HCT116 (cell line): ENCODE results near the gene LHX5. TPM values are rescaled to one million over a fixed set of nuclear protein-coding genes. Genes with fewer than 3 reads are reported as not detected.

Source experiments
- ATAC-seq: fragments of 200-7000 bp; cut with Tn5 transposase; 2 replicates; pipeline ENCODE4 v1.9.1; 2020; ENCODE audit warnings: mild to moderate bottlenecking, moderate library complexity
- BruUV-seq: library from RNA; stranded (reverse); fragments of 400-500 nt; replicated peaks from 2 replicates; lab custom pipeline; 2021; lab: Mats Ljungman, UMichigan
- CTCF ChIA-PET: fragments of 300-600 bp; sonication (Branson Sonifier 250); formaldehyde crosslinking; loops from one replicate; lab custom pipeline; 2021; ENCODE audit warnings: antibody characterized with exemption; lab: Charles Lee
- POLR2A ChIA-PET: fragments of 300-600, 350-600 bp; sonication (Branson Sonifier 250); formaldehyde crosslinking; loops from one replicate; lab custom pipeline; 2021; ENCODE audit warnings: antibody characterized with exemption; lab: Charles Lee
- RAD21 ChIA-PET, 2 experiments: fragments of 300-600 bp; sonication (Branson Sonifier 250); formaldehyde crosslinking; loops; one replicate each; lab custom pipeline; 2023; ENCODE audit warnings: low total read pairs in 2 of 2; ENCODE audit not compliant: uncharacterized antibody in 2 of 2, unreplicated experiment in 2 of 2, low non-redundant PET in 1 of 2; lab: Charles Lee
- DNase-seq: peaks from one replicate; pipeline ENCODE4 v3.0.0-alpha.2; 2010; ENCODE audit warnings: low read depth, low spot score
- H2AFZ ChIP-seq: fragments of 200-600 bp; shearing (Covaris generic), sonication (generic); 2 replicates; pipeline ENCODE4 v1.6.1; 2017; ENCODE audit warnings: low read depth, mixed run types, mixed read lengths, antibody characterized with exemption, low read length; ENCODE audit not compliant: poor library complexity, severe bottlenecking
- H3K27ac ChIP-seq: 2 replicates; pipeline ENCODE4 v1.5.1; 2012; ENCODE audit warnings: low read depth, low read length
- H3K27me3 ChIP-seq: fragments of 200-600 bp; sonication (generic); 2 replicates; pipeline ENCODE4 v1.6.1; 2016; ENCODE audit warnings: mixed run types, low read length, mixed read lengths; ENCODE audit not compliant: insufficient read depth
- H3K36me3 ChIP-seq, 2 experiments: fragments of 200-500 bp in 1 of 2; fragments of 200-600 bp in 1 of 2; sonication (Bioruptor generic) in 1 of 2; sonication (generic) in 1 of 2; 2 replicates each; pipeline versions ENCODE4 v1.5.1 to v1.6.1; 2014 to 2016; ENCODE audit warnings: low read length in 2 of 2, inconsistent platforms in 1 of 2, mixed read lengths in 1 of 2, mixed run types in 1 of 2; ENCODE audit not compliant: insufficient read depth in 2 of 2, control insufficient read depth in 1 of 2
- H3K4me1 ChIP-seq, 2 experiments: fragments of 200-600 bp in 1 of 2; sonication (generic) in 1 of 2; 2 replicates each; pipeline versions ENCODE4 v1.5.1 to v1.6.1; 2012 to 2017; ENCODE audit warnings: low read length in 2 of 2, inconsistent platforms in 1 of 2, mild to moderate bottlenecking in 1 of 2, mixed read lengths in 1 of 2, mixed run types in 1 of 2, moderate library complexity in 1 of 2; ENCODE audit not compliant: insufficient read depth in 2 of 2, control insufficient read depth in 1 of 2
- H3K4me2 ChIP-seq: fragments of 200-600 bp; sonication (generic); 2 replicates; pipeline ENCODE4 v1.6.1; 2017; ENCODE audit warnings: mixed run types, low read length, mixed read lengths
- H3K4me3 ChIP-seq, 2 experiments: fragments of 200-600 bp in 1 of 2; sonication (generic) in 1 of 2; replicated peaks in 1 of 2; 2 replicates each; pipeline ENCODE4 v1.5.1; 2011 to 2016; ENCODE audit warnings: low read length in 2 of 2, control low read depth in 1 of 2, low read depth in 1 of 2, mild to moderate bottlenecking in 1 of 2, mixed read lengths in 1 of 2, mixed run types in 1 of 2
- H3K79me2 ChIP-seq: fragments of 200-600 bp; sonication (generic); 2 replicates; pipeline ENCODE4 v1.6.1; 2017; ENCODE audit warnings: mild to moderate bottlenecking, mixed run types, low read length, moderate library complexity, mixed read lengths; ENCODE audit not compliant: insufficient read depth
- H3K9ac ChIP-seq: fragments of 200-600 bp; sonication (generic); 2 replicates; pipeline ENCODE4 v1.6.1; 2016; ENCODE audit warnings: low read length, mixed read lengths
- H3K9me2 ChIP-seq: fragments of 200-600 bp; sonication (generic), shearing (Covaris generic); 2 replicates; pipeline ENCODE4 v1.6.1; 2017; ENCODE audit warnings: mixed run types, mild to moderate bottlenecking, moderate library complexity; ENCODE audit not compliant: insufficient read depth
- H3K9me3 ChIP-seq, 2 experiments: fragments of 200-500 bp in 1 of 2; fragments of 200-600 bp in 1 of 2; sonication (Bioruptor generic) in 1 of 2; sonication (generic) in 1 of 2; 2 replicates each; pipeline ENCODE4 v1.6.1; 2014 to 2017; ENCODE audit warnings: low read length in 2 of 2, mixed read lengths in 2 of 2, inconsistent platforms in 1 of 2, low read depth in 1 of 2, mild to moderate bottlenecking in 1 of 2, mixed run types in 1 of 2, moderate library complexity in 1 of 2; ENCODE audit not compliant: control insufficient read depth in 1 of 2, insufficient read depth in 1 of 2
- H4K20me1 ChIP-seq: fragments of 200-600 bp; sonication (generic), shearing (Covaris generic); 2 replicates; pipeline ENCODE4 v1.6.1; 2017; ENCODE audit warnings: mixed run types, mild to moderate bottlenecking, moderate library complexity; ENCODE audit not compliant: insufficient read depth
- CTCF ChIP-seq, 3 experiments: fragments of 200-600 bp in 1 of 3; sonication (generic) in 1 of 3; IDR thresholded peaks in 2 of 3; conservative IDR thresholded peaks in 1 of 3; 2 replicates each; pipeline ENCODE4 v1.5.1; 2012 to 2017; ENCODE audit warnings: low read depth in 2 of 3, low read length in 2 of 3, antibody characterized with exemption in 1 of 3, borderline replicate concordance in 1 of 3, control low read depth in 1 of 3, mild to moderate bottlenecking in 1 of 3, mixed read lengths in 1 of 3, mixed run types in 1 of 3, moderate library complexity in 1 of 3; ENCODE audit not compliant: insufficient read depth in 1 of 3
- ELF1 ChIP-seq: IDR thresholded peaks from 2 replicates; pipeline ENCODE4 v1.6.1; 2012; ENCODE audit warnings: low read depth, borderline replicate concordance
- EZH2 ChIP-seq: fragments of 200-600 bp; sonication (generic); IDR thresholded peaks from 2 replicates; pipeline ENCODE4 v1.6.1; 2017; ENCODE audit warnings: antibody characterized with exemption, mixed run types
- REST ChIP-seq: IDR thresholded peaks from 2 replicates; pipeline ENCODE4 v1.6.1; 2012; ENCODE audit warnings: low read depth
- TCF7L2 ChIP-seq: IDR thresholded peaks from 2 replicates; pipeline ENCODE4 v1.7.0; 2011; ENCODE audit warnings: borderline replicate concordance, inconsistent platforms; ENCODE audit not compliant: insufficient read depth, insufficient read length; ENCODE audit errors: extremely low read depth
- intact Hi-C: fragments of 100-400 bp; cut with micrococcal nuclease; formaldehyde crosslinking; loops from 2 replicates; pipeline ENCODE4 v1.10.0; 2022
- total RNA-seq: library from RNA; stranded (reverse); gene quantifications from one replicate; pipeline ENCODE4 v1.2.1, GENCODE V29; 2021; ENCODE audit not compliant: unreplicated experiment

Gene LHX5
- total RNA-seq, 1 experiment from 2014 or later = 2.4 TPM

GRCh38 chr12:113462998-113463745 is 8.5 kb downstream of the LHX5 start:
- intact Hi-C loops = loop anchor here (1.0 kb wide), 2 partner anchors 310 to 449 kb away; no protein-coding TSS in a partner anchor
- H4K20me1 ChIP-seq = no peaks in the 10 kb centered on the region
- no peaks in the 10 kb centered on the region for H3K9me2 ChIP-seq
- H3K27me3 ChIP-seq = peaks cover 12% of the 10 kb centered on the region; the same call in 1 of the 2 replicates
- no peak overlapping the region for H3K4me2 ChIP-seq
- no peak for ATAC-seq
- H2AFZ ChIP-seq = no peak overlapping the region
- H3K9ac ChIP-seq = no peak overlapping the region
- H3K4me1 ChIP-seq = peaks cover 3 to 14% of the 10 kb centered on the region in 2 experiments; a peak in 3 of 4 replicates
- no peaks in the 10 kb centered on the region for H3K36me3 ChIP-seq
- H3K9me3 ChIP-seq = no peaks in the 10 kb centered on the region
- no peak overlapping the region for H3K4me3 ChIP-seq
- TF ChIP-seq EZH2 (no peak), ELF1 (no peak), REST (no peak), TCF7L2 (no peak), CTCF (IDR thresholded peaks at IDR 0.05 in 2 of 3, conservative IDR thresholded peaks at IDR 0.05 in 1 of 3; ENCODE audit: borderline replicate concordance in 1 of 3, insufficient read depth in 1 of 3, low read depth in 2 of 3, low read length in 2 of 3) (no peak)
- TF ChIP-seq, all 23 proteins: peak for 0
- DNase-seq = no peak
- POLR2A ChIA-PET = no interaction called here
- no TSS peak for BruUV-seq
- RAD21 ChIA-PET = no interaction called here
- Histone ChIP-seq H3K79me2 (no peaks in the 10 kb centered on the region), H3K27ac (no peak overlapping the region)
- CTCF ChIA-PET = interaction anchor here (1.0 to 2.2 kb wide), 6 partner anchors 8 to 449 kb away, joined by 3 to 16 read pairs (median 6); no protein-coding TSS in a partner anchor
